Epidermal melanocyte (primary cell): Measurements from ENCODE around the gene EPS8L3.
A peak's percentile ranks its signal among the peaks of the same experiment; 100 is the strongest.

Source experiments
- DNase-seq: peaks from one replicate; pipeline ENCODE4 v3.0.0; 2011; ENCODE audit warnings: low spot score; ENCODE audit not compliant: insufficient read length

Gene EPS8L3

GRCh38 chr1:109793486-109794318 lies 30.0 kb upstream of the EPS8L3 start:
- DNase-seq, result no peak

GRCh38 chr1:109793089-109793485 lies 29.4 kb upstream of the EPS8L3 start:
- no peak for DNase-seq

- DNase-seq, result peak; percentile 85
Observed at GRCh38 chr1:109792056-109792831, 28.5 kb upstream of the EPS8L3 start.

- DNase-seq, result no peak
Observed at GRCh38 chr1:109791495-109792043, 27.8 kb upstream of the EPS8L3 start.

GRCh38 chr1:109790735-109791494 lies 27.2 kb upstream of the EPS8L3 start:
- DNase-seq, result no peak

GRCh38 chr1:109790329-109790728 lies 26.6 kb upstream of the EPS8L3 start:
- DNase-seq, result no peak

- no peak for DNase-seq
Observed at GRCh38 chr1:109789551-109790180, 25.9 kb upstream of the EPS8L3 start.

- no peak for DNase-seq
Observed at GRCh38 chr1:109788695-109789521, 25.2 kb upstream of the EPS8L3 start.

- DNase-seq, result no peak
Observed at GRCh38 chr1:109787845-109788601, 24.3 kb upstream of the EPS8L3 start.

- DNase-seq, result no peak
Observed at GRCh38 chr1:109787211-109787844, 23.6 kb upstream of the EPS8L3 start.

- no peak for DNase-seq
Observed at GRCh38 chr1:109786531-109787021, 22.9 kb upstream of the EPS8L3 start.

GRCh38 chr1:109786112-109786480 lies 22.4 kb upstream of the EPS8L3 start:
- DNase-seq, result no peak

GRCh38 chr1:109785446-109786111 lies 21.9 kb upstream of the EPS8L3 start:
- no peak for DNase-seq

GRCh38 chr1:109784551-109785252 lies 21.0 kb upstream of the EPS8L3 start:
- DNase-seq, result no peak

GRCh38 chr1:109783436-109783835 lies 19.7 kb upstream of the EPS8L3 start:
- peak; percentile 38 for DNase-seq

- no peak for DNase-seq
Observed at GRCh38 chr1:109782927-109783326, 19.2 kb upstream of the EPS8L3 start.

GRCh38 chr1:109782514-109782913 lies 18.8 kb upstream of the EPS8L3 start:
- no peak for DNase-seq

- DNase-seq, result no peak
Observed at GRCh38 chr1:109781806-109782205, 18.1 kb upstream of the EPS8L3 start.
